Astrocyte of the cerebellum (primary cell): ENCODE measurements around the gene ZNF19.

Experiments used
- DNase-seq: peaks from one replicate; pipeline ENCODE4 v3.0.0-alpha.2; 2011; ENCODE audit warnings: low read depth
- H3K4me3 ChIP-seq: 2 replicates; pipeline ENCODE4 v1.5.1; 2011; ENCODE audit warnings: mild to moderate bottlenecking, low read depth, low read length, moderate library complexity
- in situ Hi-C: cut with HindIII; loops from 2 replicates; pipeline ENCODE4 v1.10.0; 2017; ENCODE audit warnings: low sequenced_read_pairs
- TF ChIP-seq, protein P1 (sequence below): IDR thresholded peaks from 2 replicates; pipeline ENCODE4 v1.5.1; 2012; ENCODE audit warnings: low read length, low read depth, moderate library complexity, mild to moderate bottlenecking; ENCODE audit errors: missing control alignments

The ZNF19 gene

DNA sequence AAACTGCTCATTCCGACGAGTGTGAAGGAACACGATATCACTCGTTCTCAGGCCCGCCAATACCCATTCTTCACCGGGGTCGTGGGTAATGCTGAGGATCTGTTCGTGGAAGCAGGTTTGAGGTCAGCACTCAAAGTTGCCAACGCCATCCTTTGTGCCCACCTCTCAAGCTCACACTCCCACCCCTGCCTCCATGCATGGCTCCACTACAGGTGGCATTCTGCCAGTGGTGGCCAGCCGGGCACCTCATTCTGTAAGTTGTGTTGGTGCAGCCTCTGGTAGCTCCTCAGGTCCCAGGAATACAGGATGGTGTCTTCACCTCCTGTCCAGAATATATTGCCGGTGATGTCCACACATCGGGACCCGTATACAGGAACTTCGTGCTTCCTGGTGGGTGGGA is 57.9 kb downstream of the ZNF19 start:
- in situ Hi-C loops: no loop called here
- TF ChIP-seq, protein P1, sequence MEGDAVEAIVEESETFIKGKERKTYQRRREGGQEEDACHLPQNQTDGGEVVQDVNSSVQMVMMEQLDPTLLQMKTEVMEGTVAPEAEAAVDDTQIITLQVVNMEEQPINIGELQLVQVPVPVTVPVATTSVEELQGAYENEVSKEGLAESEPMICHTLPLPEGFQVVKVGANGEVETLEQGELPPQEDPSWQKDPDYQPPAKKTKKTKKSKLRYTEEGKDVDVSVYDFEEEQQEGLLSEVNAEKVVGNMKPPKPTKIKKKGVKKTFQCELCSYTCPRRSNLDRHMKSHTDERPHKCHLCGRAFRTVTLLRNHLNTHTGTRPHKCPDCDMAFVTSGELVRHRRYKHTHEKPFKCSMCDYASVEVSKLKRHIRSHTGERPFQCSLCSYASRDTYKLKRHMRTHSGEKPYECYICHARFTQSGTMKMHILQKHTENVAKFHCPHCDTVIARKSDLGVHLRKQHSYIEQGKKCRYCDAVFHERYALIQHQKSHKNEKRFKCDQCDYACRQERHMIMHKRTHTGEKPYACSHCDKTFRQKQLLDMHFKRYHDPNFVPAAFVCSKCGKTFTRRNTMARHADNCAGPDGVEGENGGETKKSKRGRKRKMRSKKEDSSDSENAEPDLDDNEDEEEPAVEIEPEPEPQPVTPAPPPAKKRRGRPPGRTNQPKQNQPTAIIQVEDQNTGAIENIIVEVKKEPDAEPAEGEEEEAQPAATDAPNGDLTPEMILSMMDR: no peak
- no peak for DNase-seq
- no peak overlapping the region for H3K4me3 ChIP-seq

DNA sequence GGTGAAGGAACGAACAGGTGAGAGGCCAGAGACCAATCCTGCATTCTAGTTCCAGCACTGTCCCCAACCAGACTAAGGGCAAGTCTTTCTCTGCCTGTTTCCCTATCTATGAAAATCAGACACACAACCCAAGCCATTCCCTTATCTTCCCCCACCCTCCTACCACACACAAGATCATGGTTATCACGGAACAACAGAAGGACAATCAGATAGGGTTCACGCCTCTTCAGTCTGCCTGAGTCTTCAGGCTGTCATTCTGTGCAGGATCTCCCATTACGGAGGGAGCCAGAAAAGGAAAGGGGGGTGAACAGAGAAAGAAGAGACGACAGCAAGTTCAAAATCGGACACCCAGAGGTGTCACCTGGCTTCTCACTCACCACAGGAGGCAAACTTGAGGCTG is 58.4 kb downstream of the ZNF19 start:
- TF ChIP-seq, protein P1: no peak
- in situ Hi-C loops: no loop called here
- H3K4me3 ChIP-seq: no peak overlapping the region
- no peak for DNase-seq

DNA sequence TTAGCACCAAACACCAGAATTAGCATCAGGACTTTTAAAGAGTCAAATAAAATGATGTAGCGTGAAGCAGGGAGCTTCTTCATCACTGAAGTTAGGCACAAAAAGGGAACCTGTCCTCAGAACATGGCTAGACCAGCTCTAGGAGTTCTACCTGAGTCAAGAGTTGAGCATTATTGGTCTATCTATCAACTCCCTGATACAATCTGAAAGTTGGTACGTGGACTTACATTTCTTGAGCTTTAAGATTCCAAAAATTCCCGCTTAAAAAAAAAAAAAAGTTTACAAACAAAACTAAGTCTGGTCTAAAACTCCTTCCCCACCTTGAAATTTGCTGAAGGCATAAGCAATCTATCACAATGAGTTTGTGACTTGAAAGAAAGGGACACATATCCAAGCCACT is 59.5 kb downstream of the ZNF19 start:
- no peak overlapping the region for H3K4me3 ChIP-seq
- no peak for DNase-seq
- in situ Hi-C loops: no loop called here
- TF ChIP-seq, protein P1: no peak

DNA sequence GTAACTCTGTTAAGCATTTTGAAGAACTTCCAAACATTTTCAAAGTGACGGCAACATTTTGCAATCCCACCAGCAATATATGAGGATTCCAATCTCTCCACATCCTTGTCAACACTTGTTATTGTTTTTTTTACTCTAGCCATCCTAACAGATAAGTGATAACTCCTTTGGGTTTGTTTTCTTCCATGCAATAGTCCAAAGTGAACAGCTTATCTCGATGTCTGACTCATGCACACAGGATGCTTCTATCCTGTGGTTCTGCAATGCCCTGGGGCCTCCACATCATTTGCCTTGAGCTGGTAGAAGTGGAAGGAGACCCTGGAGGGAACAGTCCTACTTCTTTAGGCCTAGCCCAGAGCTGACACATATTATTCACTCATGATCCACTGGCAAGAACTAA is 60.2 kb downstream of the ZNF19 start:
- no peak for DNase-seq
- in situ Hi-C loops: no loop called here
- H3K4me3 ChIP-seq: no peak overlapping the region

DNA sequence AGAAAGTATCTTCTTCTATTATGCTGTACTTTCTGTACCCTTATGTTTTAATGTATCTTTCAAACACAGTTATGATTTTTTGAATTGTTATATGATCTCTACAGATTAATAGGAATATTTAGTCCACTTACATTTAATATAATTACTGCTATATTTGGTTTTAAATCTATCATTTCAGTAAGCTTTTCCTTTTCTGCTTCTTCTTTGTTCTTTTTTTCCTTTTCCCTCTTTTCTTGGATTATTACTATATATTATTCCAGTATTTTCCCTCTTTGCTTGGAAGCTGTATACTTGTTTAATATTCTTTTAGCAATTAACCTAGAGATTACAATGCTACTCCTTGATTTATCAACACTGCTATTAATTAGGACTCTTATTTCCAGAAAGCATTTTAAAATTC is 60.7 kb downstream of the ZNF19 start:
- no peak for DNase-seq
- in situ Hi-C loops: no loop called here
- TF ChIP-seq, protein P1: no peak

More for the DNA sequence above, 60.2 kb downstream of the ZNF19 start:
- TF ChIP-seq, protein P1: no peak

DNA sequence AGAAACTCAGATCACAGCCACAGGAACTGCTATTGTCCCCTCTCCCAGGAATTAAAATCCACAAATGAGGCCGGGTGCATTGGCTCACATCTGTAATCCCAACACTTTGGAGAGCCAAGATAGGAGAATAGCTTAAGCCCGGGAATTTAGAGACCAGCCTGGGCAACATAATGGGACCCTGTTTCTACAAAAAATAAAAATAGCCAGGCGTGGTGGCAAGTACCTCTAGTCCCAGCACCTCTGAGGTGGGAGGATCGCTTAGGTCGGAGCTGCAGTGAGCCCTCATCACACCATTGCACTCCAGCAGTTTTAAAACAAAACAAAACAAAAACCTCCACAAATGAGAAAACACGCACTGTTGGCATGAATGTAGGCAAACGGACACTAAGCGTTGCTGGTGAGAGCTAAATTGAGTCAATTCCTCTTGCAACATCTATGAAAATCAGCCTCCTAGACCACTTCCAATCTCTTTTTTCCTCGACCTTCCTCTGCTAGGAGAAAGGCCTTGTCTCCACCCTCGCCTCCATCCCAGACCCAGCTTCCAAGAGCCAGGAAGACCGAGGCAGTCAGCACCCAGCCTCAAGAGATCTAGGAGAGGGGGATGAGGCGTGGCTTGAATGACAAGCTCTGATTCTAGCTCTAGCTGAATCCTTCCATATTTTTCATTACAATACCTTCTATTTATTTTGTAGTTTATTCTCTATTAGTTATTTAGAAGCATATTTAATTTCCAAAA is 62.1 kb downstream of the ZNF19 start:
- DNase-seq: no peak
- TF ChIP-seq, protein P1: no peak
- in situ Hi-C loops: no loop called here
- H3K4me3 ChIP-seq: no peak overlapping the region

More for the DNA sequence above, 60.7 kb downstream of the ZNF19 start:
- no peak overlapping the region for H3K4me3 ChIP-seq
